AG04449 (cell line): ENCODE data around the gene USP11.

Experiments used
- CTCF ChIA-PET: fragments of 350-600 bp; formaldehyde crosslinking; extraction: SDS; loops from one replicate; lab custom pipeline; 2021; ENCODE audit warnings: antibody characterized with exemption; lab: Yijun Ruan, JAX
- POLR2A ChIA-PET: fragments of 400-600, 350-600 bp; formaldehyde crosslinking; extraction: SDS; loops from one replicate; lab custom pipeline; 2020; ENCODE audit warnings: antibody characterized with exemption, inconsistent platforms; lab: Yijun Ruan, JAX
- DNase-seq: peaks from one replicate; pipeline ENCODE4 v3.0.0-alpha.2; 2010; ENCODE audit warnings: low read depth, low spot score
- H3K4me3 ChIP-seq: 2 replicates; pipeline ENCODE4 v1.5.1; 2011; ENCODE audit warnings: low read depth, mild to moderate bottlenecking, control low read depth, low read length
- CTCF ChIP-seq: IDR thresholded peaks from one replicate; pipeline ENCODE4 v1.5.1; 2011; ENCODE audit warnings: mild to moderate bottlenecking, moderate library complexity, low read length, control low read depth, inconsistent platforms; ENCODE audit not compliant: insufficient read depth; ENCODE audit errors: missing control alignments

USP11 gene

GRCh38 chrX:47240619-47241018 lies 7.8 kb downstream of the USP11 start:
- no peak for TF ChIP-seq CTCF
- DNase-seq = no peak
- ChIA-PET POLR2A (interaction anchor here (1.1 kb wide), 1 partner anchor 23 kb away, joined by 3 read pairs; no protein-coding TSS in a partner anchor), CTCF (no interaction called here)
- H3K4me3 ChIP-seq = no peak overlapping the region

- POLR2A ChIA-PET = interaction anchor here (1.1 kb wide), 1 partner anchor 24 kb away, joined by 3 read pairs; no protein-coding TSS in a partner anchor
- CTCF ChIA-PET = no interaction called here
- no peak overlapping the region for H3K4me3 ChIP-seq
These were observed 8.6 kb downstream of the USP11 start for GRCh38 chrX:47241201-47242011.

GRCh38 chrX:47242321-47242720 lies 9.5 kb downstream of the USP11 start:
- ChIA-PET POLR2A (no interaction called here), CTCF (no interaction called here)
- no peak for DNase-seq

More at GRCh38 chrX:47241201-47242011, 8.6 kb downstream of the USP11 start:
- TF ChIP-seq CTCF = no peak
- DNase-seq = no peak

GRCh38 chrX:47243351-47243750 lies 10.5 kb downstream of the USP11 start:
- H3K4me3 ChIP-seq = no peak overlapping the region
- ChIA-PET CTCF (no interaction called here), POLR2A (no interaction called here)
- TF ChIP-seq CTCF = no peak
- DNase-seq = no peak

More at GRCh38 chrX:47242321-47242720, 9.5 kb downstream of the USP11 start:
- H3K4me3 ChIP-seq = no peak overlapping the region
- no peak for TF ChIP-seq CTCF

- no peak for TF ChIP-seq CTCF
- H3K4me3 ChIP-seq = no peak overlapping the region
- POLR2A ChIA-PET = no interaction called here
- no peak for DNase-seq
- CTCF ChIA-PET = no interaction called here
These were observed 11.9 kb downstream of the USP11 start for GRCh38 chrX:47244676-47245075.

GRCh38 chrX:47245156-47245555 lies 12.3 kb downstream of the USP11 start:
- no peak overlapping the region for H3K4me3 ChIP-seq
- ChIA-PET POLR2A (no interaction called here), CTCF (no interaction called here)
- DNase-seq = no peak
- no peak for TF ChIP-seq CTCF
